ENCODE results near the gene OR1E1.
"Not testable (repeated sequence)": the region's sequence is repeated elsewhere in the genome, so short reads cannot be mapped to it uniquely, and the experiment has no call there.

OR1E1 gene

DNA sequence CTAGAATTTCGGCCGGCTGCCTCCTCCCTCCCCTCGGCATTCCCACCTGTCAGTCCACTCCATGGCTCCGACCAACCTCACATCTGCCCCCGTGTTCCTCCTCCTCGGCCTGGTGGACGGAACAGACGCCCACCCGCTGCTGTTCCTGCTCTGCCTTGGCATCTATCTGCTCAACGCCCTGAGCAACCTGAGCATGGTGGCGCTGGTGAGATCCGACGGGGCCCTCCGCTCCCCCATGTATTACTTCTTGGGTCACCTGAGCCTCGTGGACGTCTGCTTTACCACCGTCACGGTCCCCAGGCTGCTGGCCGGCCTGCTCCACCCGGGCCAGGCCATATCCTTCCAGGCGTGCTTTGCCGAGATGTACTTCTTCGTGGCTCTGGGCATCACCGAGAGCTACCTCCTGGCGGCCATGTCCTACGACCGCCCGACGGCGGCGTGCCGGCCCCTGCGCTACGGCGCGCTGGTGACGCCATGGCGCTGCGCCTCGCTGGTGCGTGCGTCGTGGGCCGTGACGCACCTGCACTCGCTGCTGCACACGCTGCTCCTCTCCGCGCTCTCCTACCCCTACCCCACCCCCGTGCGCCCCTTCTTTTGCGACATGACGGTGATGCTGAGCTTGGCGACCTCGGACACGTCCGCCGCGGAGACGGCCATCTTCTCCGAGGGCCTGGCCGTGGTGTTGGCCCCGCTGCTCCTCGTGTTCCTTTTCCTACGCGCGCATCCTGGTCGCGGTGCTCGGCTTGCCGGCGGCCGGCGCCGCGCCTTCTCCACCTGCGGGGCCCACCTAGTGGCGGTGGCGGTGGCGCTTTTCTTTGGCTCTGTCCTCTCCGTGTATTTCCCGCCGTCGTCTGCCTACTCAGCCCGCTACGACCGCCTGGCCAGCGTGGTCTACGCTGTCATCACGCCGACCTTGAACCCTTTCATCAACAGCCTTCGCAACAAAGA, 12.1 kb downstream of the OR1E1 start, which contains the start of gene OR3A2:
Gene OR3A2, minus strand, starts transcription at position 440 of the 948 bp plus-strand sequence.
- no peaks in the 10 kb centered on the region for H3F3A ChIP-seq (ENCODE audit: control insufficient read depth, insufficient read depth)
- H3K4me3 ChIP-seq (ENCODE audit: low read length) = no peak within 1 kb of the TSS
- no peaks in the 10 kb centered on the region for H3K4me1 ChIP-seq (ENCODE audit: control insufficient read depth, low read length)
- H3K36me3 ChIP-seq (ENCODE audit: control insufficient read depth, low read length) = no peaks in the 10 kb centered on the region
- H4K20me1 ChIP-seq (ENCODE audit: control insufficient read depth, insufficient read depth, low read depth, low read length) = no peaks in the 10 kb centered on the region
- H3K4me2 ChIP-seq (ENCODE audit: low read length) = no peak within 1 kb of the TSS
- no peak for TF ChIP-seq CTCF (IDR thresholded peaks at IDR 0.05; ENCODE audit: low read depth, low read length, poor library complexity, severe bottlenecking)
- no peak for TF ChIP-seq EZH2phosphoT487 (IDR thresholded peaks at IDR 0.05; ENCODE audit: borderline replicate concordance, low read length)
- H3K27ac ChIP-seq (ENCODE audit: low read depth, low read length) = no peak within 1 kb of the TSS
- H3K79me2 ChIP-seq (ENCODE audit: control insufficient read depth, low read length) = no peaks in the 10 kb centered on the region
- no peaks in the 10 kb centered on the region for H3K27me3 ChIP-seq (ENCODE audit: control insufficient read depth, low read length)
- H3K9me3 ChIP-seq (ENCODE audit: control insufficient read depth, insufficient read depth, low read length) = no peaks in the 10 kb centered on the region
- no peaks in the 10 kb centered on the region for H3K9me2 ChIP-seq (replicated peaks; ENCODE audit: control insufficient read depth, low read length)

- H3K9me3 ChIP-seq (ENCODE audit: control insufficient read depth, insufficient read depth, low read length) = no peaks in the 10 kb centered on the region
- no peaks in the 10 kb centered on the region for H3K4me1 ChIP-seq (ENCODE audit: control insufficient read depth, low read length)
- H3K9me2 ChIP-seq (replicated peaks; ENCODE audit: control insufficient read depth, low read length) = no peaks in the 10 kb centered on the region
- H3K27ac ChIP-seq (ENCODE audit: low read depth, low read length) = no peak overlapping the region
- H3K79me2 ChIP-seq (ENCODE audit: control insufficient read depth, low read length) = no peaks in the 10 kb centered on the region
- H3K27me3 ChIP-seq (ENCODE audit: control insufficient read depth, low read length) = no peaks in the 10 kb centered on the region
- H4K20me1 ChIP-seq (ENCODE audit: control insufficient read depth, insufficient read depth, low read depth, low read length) = no peaks in the 10 kb centered on the region
- no peaks in the 10 kb centered on the region for H3F3A ChIP-seq (ENCODE audit: control insufficient read depth, insufficient read depth)
- no peaks in the 10 kb centered on the region for H3K36me3 ChIP-seq (ENCODE audit: control insufficient read depth, low read length)
- H3K4me3 ChIP-seq (ENCODE audit: low read length) = no peak overlapping the region
- no peak overlapping the region for H3K4me2 ChIP-seq (ENCODE audit: low read length)
- TF ChIP-seq CTCF (IDR thresholded peaks at IDR 0.05; ENCODE audit: low read depth, low read length, poor library complexity, severe bottlenecking) = no peak
- TF ChIP-seq EZH2phosphoT487 (IDR thresholded peaks at IDR 0.05; ENCODE audit: borderline replicate concordance, low read length) = no peak
These were observed 16.3 kb downstream of the OR1E1 start for GRCh38 chr17:3381957-3382356.

- Histone ChIP-seq H3F3A (ENCODE audit: control insufficient read depth, insufficient read depth) (no peaks in the 10 kb centered on the region), H3K27me3 (ENCODE audit: control insufficient read depth, low read length) (no peaks in the 10 kb centered on the region), H3K9me2 (replicated peaks; ENCODE audit: control insufficient read depth, low read length) (no peaks in the 10 kb centered on the region), H4K20me1 (ENCODE audit: control insufficient read depth, insufficient read depth, low read depth, low read length) (no peaks in the 10 kb centered on the region), H3K4me3 (ENCODE audit: low read length) (no peak overlapping the region), H3K36me3 (ENCODE audit: control insufficient read depth, low read length) (no peaks in the 10 kb centered on the region), H3K79me2 (ENCODE audit: control insufficient read depth, low read length) (no peaks in the 10 kb centered on the region), H3K4me1 (ENCODE audit: control insufficient read depth, low read length) (no peaks in the 10 kb centered on the region), H3K4me2 (ENCODE audit: low read length) (no peak overlapping the region), H3K27ac (ENCODE audit: low read depth, low read length) (no peak overlapping the region), H3K9me3 (ENCODE audit: control insufficient read depth, insufficient read depth, low read length) (no peaks in the 10 kb centered on the region)
- no peak for TF ChIP-seq CTCF (IDR thresholded peaks at IDR 0.05; ENCODE audit: low read depth, low read length, poor library complexity, severe bottlenecking)
- no peak for TF ChIP-seq EZH2phosphoT487 (IDR thresholded peaks at IDR 0.05; ENCODE audit: borderline replicate concordance, low read length)
These were observed 19.9 kb downstream of the OR1E1 start for GRCh38 chr17:3378321-3378720.

- H3F3A ChIP-seq (ENCODE audit: control insufficient read depth, insufficient read depth); H3K36me3 ChIP-seq (ENCODE audit: control insufficient read depth, low read length); H3K27me3 ChIP-seq (ENCODE audit: control insufficient read depth, low read length); H4K20me1 ChIP-seq (ENCODE audit: control insufficient read depth, insufficient read depth, low read depth, low read length); H3K27ac ChIP-seq (ENCODE audit: low read depth, low read length); H3K4me1 ChIP-seq (ENCODE audit: control insufficient read depth, low read length); H3K9me2 ChIP-seq (replicated peaks; ENCODE audit: control insufficient read depth, low read length); H3K4me2 ChIP-seq (ENCODE audit: low read length); H3K9me3 ChIP-seq (ENCODE audit: control insufficient read depth, insufficient read depth, low read length); H3K79me2 ChIP-seq (ENCODE audit: control insufficient read depth, low read length); H3K4me3 ChIP-seq (ENCODE audit: low read length): not testable (repeated sequence)
These were observed 27.0 kb downstream of the OR1E1 start for GRCh38 chr17:3371167-3371566.

Data from DOHH2 (cell line).